WTC11 (cell line): Measurements from ENCODE around the gene KCNJ16. TPM values are rescaled to one million over a fixed set of nuclear protein-coding genes. Genes with fewer than 3 reads are reported as not detected.

ENCODE experiments used
- ATAC-seq: fragments of 200-7000 bp; cut with Tn5 transposase; 2 replicates; pipeline ENCODE4 v1.10.0; 2021; ENCODE audit warnings: mild to moderate bottlenecking, moderate library complexity
- CTCF ChIA-PET: fragments of 300-600 bp; sonication (Branson Sonifier 250); formaldehyde crosslinking; loops from one replicate; lab custom pipeline; 2021; ENCODE audit warnings: antibody characterized with exemption; lab: Charles Lee
- POLR2A ChIA-PET: fragments of 350-600 bp; sonication (Branson Sonifier 250); formaldehyde crosslinking; loops from one replicate; lab custom pipeline; 2021; ENCODE audit warnings: antibody characterized with exemption; lab: Charles Lee
- DNase-seq: peaks from one replicate; pipeline ENCODE4 v3.0.0; 2021; ENCODE audit warnings: low spot score
- H3K27ac Mint-ChIP-seq: 2 replicates; pipeline ENCODE4 v1.8.0; 2021; ENCODE audit warnings: mixed read lengths
- H3K27me3 Mint-ChIP-seq: 2 replicates; pipeline ENCODE4 v1.8.0; 2021; ENCODE audit warnings: low read depth, mild to moderate bottlenecking, moderate library complexity, mixed read lengths
- H3K36me3 Mint-ChIP-seq: 2 replicates; pipeline ENCODE4 v1.8.0; 2021; ENCODE audit warnings: mixed read lengths
- H3K4me1 Mint-ChIP-seq: 2 replicates; pipeline ENCODE4 v1.8.0; 2022; ENCODE audit warnings: mixed read lengths
- H3K4me3 Mint-ChIP-seq: 2 replicates; pipeline ENCODE4 v1.8.0; 2021; ENCODE audit warnings: mild to moderate bottlenecking, moderate library complexity, mixed read lengths
- H3K9me3 Mint-ChIP-seq: 2 replicates; pipeline ENCODE4 v1.8.0; 2021; ENCODE audit warnings: mixed read lengths
- ATF6 ChIP-seq: sonication (generic); formaldehyde crosslinking; IDR thresholded peaks from 2 replicates; pipeline ENCODE4 v1.8.1; 2023; ENCODE audit warnings: mild to moderate bottlenecking, missing genetic modification reagents
- E2F1 ChIP-seq: sonication (generic); formaldehyde crosslinking; IDR thresholded peaks from 2 replicates; pipeline ENCODE4 v1.8.0; 2022; ENCODE audit warnings: mild to moderate bottlenecking, missing genetic modification reagents
- FOXP1 ChIP-seq: sonication (generic); formaldehyde crosslinking; IDR thresholded peaks from 2 replicates; pipeline ENCODE4 v1.8.0; 2022; ENCODE audit warnings: missing genetic modification reagents, mild to moderate bottlenecking, moderate library complexity, borderline replicate concordance
- GABPB1 ChIP-seq: sonication (generic); formaldehyde crosslinking; IDR thresholded peaks from 2 replicates; pipeline ENCODE4 v1.8.1; 2023; ENCODE audit warnings: mild to moderate bottlenecking, missing genetic modification reagents
- JAZF1 ChIP-seq: fragments of 250-450 bp; sonication (Bioruptor Pico); IDR thresholded peaks from 2 replicates; pipeline ENCODE4 v1.9.0; 2021; ENCODE audit warnings: moderate library complexity, mild to moderate bottlenecking, inconsistent platforms
- JUN ChIP-seq: sonication (generic); formaldehyde crosslinking; IDR thresholded peaks from 2 replicates; pipeline ENCODE4 v1.8.0; 2023; ENCODE audit warnings: mild to moderate bottlenecking, missing genetic modification reagents
- NFE2L1 ChIP-seq: sonication (generic); formaldehyde crosslinking; IDR thresholded peaks from 2 replicates; pipeline ENCODE4 v1.8.1; 2023; ENCODE audit warnings: missing genetic modification reagents
- NR2C2 ChIP-seq: sonication (generic); formaldehyde crosslinking; IDR thresholded peaks from 2 replicates; pipeline ENCODE4 v1.8.0; 2022; ENCODE audit warnings: mild to moderate bottlenecking, missing genetic modification reagents
- PRRX2 ChIP-seq: fragments of 250-450 bp; sonication (Bioruptor Pico); IDR thresholded peaks from 2 replicates; pipeline ENCODE4 v1.8.0; 2021; ENCODE audit warnings: mild to moderate bottlenecking
- SMAD4 ChIP-seq: sonication (generic); formaldehyde crosslinking; IDR thresholded peaks from 2 replicates; pipeline ENCODE4 v1.8.0; 2022; ENCODE audit warnings: mild to moderate bottlenecking, missing genetic modification reagents
- STAT6 ChIP-seq: sonication (generic); formaldehyde crosslinking; conservative IDR thresholded peaks from 2 replicates; pipeline ENCODE4 v1.8.1; 2023; ENCODE audit warnings: mild to moderate bottlenecking, low read depth, missing genetic modification reagents, moderate library complexity
- ZBTB21 ChIP-seq: sonication (generic); formaldehyde crosslinking; IDR thresholded peaks from 2 replicates; pipeline ENCODE4 v1.8.1; 2023; ENCODE audit warnings: mild to moderate bottlenecking, missing genetic modification reagents, borderline replicate concordance
- ZMAT4 ChIP-seq: fragments of 250-450 bp; sonication (Bioruptor Pico); IDR thresholded peaks from 2 replicates; pipeline ENCODE4 v1.9.0; 2021; ENCODE audit warnings: mild to moderate bottlenecking
- ZNF121 ChIP-seq: sonication (generic); formaldehyde crosslinking; IDR thresholded peaks from 2 replicates; pipeline ENCODE4 v1.8.0; 2023; ENCODE audit warnings: missing genetic modification reagents
- ZNF219 ChIP-seq: sonication (generic); formaldehyde crosslinking; IDR thresholded peaks from 2 replicates; pipeline ENCODE4 v1.8.0; 2023; ENCODE audit warnings: missing genetic modification reagents, mild to moderate bottlenecking, borderline replicate concordance
- ZNF263 ChIP-seq: sonication (generic); formaldehyde crosslinking; IDR thresholded peaks from 2 replicates; pipeline ENCODE4 v1.8.1; 2022; ENCODE audit warnings: low read depth, mild to moderate bottlenecking, moderate library complexity, missing genetic modification reagents
- ZNF671 ChIP-seq: fragments of 250-450 bp; sonication (Bioruptor Pico); IDR thresholded peaks from 2 replicates; pipeline ENCODE4 v1.8.0; 2021; ENCODE audit warnings: mild to moderate bottlenecking
- total RNA-seq: library from RNA; stranded (reverse); gene quantifications from 3 replicates; pipeline ENCODE4 v1.2.3, GENCODE V29; 2021
- TF ChIP-seq, protein P1 (sequence below): fragments of 250-450 bp; sonication (Bioruptor Pico); conservative IDR thresholded peaks from 2 replicates; pipeline ENCODE4 v1.9.0; 2021; ENCODE audit warnings: mild to moderate bottlenecking
- TF ChIP-seq, protein P2 (sequence below): fragments of 250-450 bp; sonication (Bioruptor Pico); IDR thresholded peaks from 2 replicates; pipeline ENCODE4 v1.9.0; 2021; ENCODE audit warnings: mild to moderate bottlenecking, borderline replicate concordance
- TF ChIP-seq, protein P3 (sequence below): sonication (generic); formaldehyde crosslinking; IDR thresholded peaks from 2 replicates; pipeline ENCODE4 v1.8.0; 2022; ENCODE audit warnings: mild to moderate bottlenecking, missing genetic modification reagents

KCNJ16 gene
- total RNA-seq, 1 experiment from 2014 or later: not detected

DNA sequence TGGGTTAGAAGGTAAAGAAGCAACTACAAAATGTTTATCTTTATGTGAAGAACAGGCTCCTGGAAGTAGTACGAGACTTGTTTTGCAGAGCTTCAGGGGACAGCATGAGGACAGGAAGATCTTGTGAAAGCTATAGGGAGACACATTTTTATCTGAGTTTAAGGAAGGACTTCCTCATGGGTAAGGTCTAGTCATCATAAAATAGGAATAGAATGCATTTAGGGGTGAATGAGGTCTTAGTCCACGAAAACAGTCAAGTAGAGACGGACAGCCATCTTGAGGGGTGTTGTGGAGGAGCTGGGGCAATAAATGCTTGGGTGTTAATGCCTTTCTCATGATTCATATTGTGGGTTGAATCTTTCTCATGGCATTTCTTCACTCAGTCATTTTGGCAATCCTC lies 24.3 kb downstream of the KCNJ16 start:
- no peaks in the 10 kb centered on the region for H3K27me3 Mint-ChIP-seq
- H3K27ac Mint-ChIP-seq: no peak overlapping the region
- no peak for TF ChIP-seq ZNF219 (CRISPR knock-in tag)
- no peak for TF ChIP-seq STAT6 (CRISPR knock-in tag)
- no peak for TF ChIP-seq NFE2L1 (CRISPR knock-in tag)
- TF ChIP-seq ZNF121 (CRISPR knock-in tag): no peak
- TF ChIP-seq, protein P1, sequence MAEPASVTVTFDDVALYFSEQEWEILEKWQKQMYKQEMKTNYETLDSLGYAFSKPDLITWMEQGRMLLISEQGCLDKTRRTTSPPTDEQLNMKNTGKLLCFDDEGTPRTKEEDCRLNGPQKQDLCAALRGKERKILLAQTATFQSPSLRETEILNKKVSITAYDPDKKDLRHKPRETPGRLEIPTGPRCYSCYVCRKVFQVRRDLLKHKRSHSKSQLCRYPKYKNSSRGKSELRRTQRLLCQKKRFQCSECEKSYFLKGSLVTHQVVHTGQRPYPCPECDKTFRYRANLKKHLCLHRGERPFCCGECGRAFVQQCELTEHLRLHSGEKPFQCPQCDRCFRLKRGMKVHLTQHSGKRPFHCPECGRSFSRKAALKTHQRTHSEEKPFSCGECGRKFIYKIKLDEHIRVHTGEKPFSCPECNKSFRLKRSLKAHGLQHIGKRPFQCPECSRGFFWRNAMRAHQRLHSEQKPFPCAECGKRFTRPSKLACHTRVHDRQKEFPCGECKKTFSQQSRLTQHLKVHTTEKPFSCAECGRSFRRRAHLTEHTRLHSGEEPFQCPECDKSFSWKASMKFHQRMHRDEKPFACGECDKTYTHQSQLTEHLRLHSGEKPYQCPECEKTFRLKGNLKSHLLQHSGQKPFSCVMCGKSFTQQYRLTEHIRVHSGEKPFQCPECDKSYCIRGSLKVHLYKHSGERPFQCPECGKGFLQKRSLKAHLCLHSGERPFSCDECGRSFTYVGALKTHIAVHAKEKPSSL: no peak
- no peak for TF ChIP-seq ATF6
- TF ChIP-seq PRRX2 (CRISPR knock-in tag): no peak
- no peak for TF ChIP-seq ZBTB21 (CRISPR knock-in tag)
- no peak for TF ChIP-seq FOXP1 (CRISPR knock-in tag)
- TF ChIP-seq E2F1: no peak
- TF ChIP-seq, all 79 proteins: peak for 0
- ChIA-PET CTCF (no interaction called here), POLR2A (no interaction called here)
- no peak for DNase-seq
- no peaks in the 10 kb centered on the region for H3K9me3 Mint-ChIP-seq
- H3K4me1 Mint-ChIP-seq: no peaks in the 10 kb centered on the region
- no peak for ATAC-seq
- H3K36me3 Mint-ChIP-seq: no peaks in the 10 kb centered on the region
- no peak overlapping the region for H3K4me3 Mint-ChIP-seq

DNA sequence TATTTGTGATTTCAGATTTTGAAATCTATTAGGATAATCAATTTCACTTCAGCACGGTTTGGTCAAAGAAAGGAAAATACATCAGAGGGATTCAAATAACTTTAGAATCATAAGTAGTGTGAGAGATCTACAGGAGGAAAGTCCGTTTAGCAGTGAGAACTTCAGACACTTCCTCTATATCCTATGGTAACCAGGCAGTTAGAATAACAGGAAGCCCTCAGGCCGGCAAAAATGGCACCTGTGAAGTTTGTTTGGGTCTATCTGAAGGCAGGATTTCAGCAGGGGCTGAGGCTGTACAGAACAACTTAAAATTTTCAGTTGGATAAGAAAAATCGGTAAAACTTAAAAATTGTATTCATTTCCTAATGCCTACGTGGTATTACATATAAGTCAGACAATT lies 24.9 kb downstream of the KCNJ16 start:
- H3K36me3 Mint-ChIP-seq: no peaks in the 10 kb centered on the region
- no peaks in the 10 kb centered on the region for H3K4me1 Mint-ChIP-seq
- no peak for ATAC-seq
- DNase-seq: no peak
- CTCF ChIA-PET: no interaction called here
- no peak overlapping the region for H3K27ac Mint-ChIP-seq
- no peaks in the 10 kb centered on the region for H3K27me3 Mint-ChIP-seq
- no peaks in the 10 kb centered on the region for H3K9me3 Mint-ChIP-seq
- no peak overlapping the region for H3K4me3 Mint-ChIP-seq
- POLR2A ChIA-PET: no interaction called here
- TF ChIP-seq GABPB1 (CRISPR knock-in tag) (no peak), FOXP1 (CRISPR knock-in tag) (no peak), JUN (CRISPR knock-in tag) (no peak), ZNF263 (CRISPR knock-in tag) (no peak), NR2C2 (CRISPR knock-in tag) (no peak), ZNF219 (CRISPR knock-in tag) (no peak), SMAD4 (CRISPR knock-in tag) (no peak), ZNF671 (no peak), STAT6 (CRISPR knock-in tag) (no peak), ZMAT4 (CRISPR knock-in tag) (no peak), JAZF1 (CRISPR knock-in tag) (no peak)
- TF ChIP-seq, protein P2, sequence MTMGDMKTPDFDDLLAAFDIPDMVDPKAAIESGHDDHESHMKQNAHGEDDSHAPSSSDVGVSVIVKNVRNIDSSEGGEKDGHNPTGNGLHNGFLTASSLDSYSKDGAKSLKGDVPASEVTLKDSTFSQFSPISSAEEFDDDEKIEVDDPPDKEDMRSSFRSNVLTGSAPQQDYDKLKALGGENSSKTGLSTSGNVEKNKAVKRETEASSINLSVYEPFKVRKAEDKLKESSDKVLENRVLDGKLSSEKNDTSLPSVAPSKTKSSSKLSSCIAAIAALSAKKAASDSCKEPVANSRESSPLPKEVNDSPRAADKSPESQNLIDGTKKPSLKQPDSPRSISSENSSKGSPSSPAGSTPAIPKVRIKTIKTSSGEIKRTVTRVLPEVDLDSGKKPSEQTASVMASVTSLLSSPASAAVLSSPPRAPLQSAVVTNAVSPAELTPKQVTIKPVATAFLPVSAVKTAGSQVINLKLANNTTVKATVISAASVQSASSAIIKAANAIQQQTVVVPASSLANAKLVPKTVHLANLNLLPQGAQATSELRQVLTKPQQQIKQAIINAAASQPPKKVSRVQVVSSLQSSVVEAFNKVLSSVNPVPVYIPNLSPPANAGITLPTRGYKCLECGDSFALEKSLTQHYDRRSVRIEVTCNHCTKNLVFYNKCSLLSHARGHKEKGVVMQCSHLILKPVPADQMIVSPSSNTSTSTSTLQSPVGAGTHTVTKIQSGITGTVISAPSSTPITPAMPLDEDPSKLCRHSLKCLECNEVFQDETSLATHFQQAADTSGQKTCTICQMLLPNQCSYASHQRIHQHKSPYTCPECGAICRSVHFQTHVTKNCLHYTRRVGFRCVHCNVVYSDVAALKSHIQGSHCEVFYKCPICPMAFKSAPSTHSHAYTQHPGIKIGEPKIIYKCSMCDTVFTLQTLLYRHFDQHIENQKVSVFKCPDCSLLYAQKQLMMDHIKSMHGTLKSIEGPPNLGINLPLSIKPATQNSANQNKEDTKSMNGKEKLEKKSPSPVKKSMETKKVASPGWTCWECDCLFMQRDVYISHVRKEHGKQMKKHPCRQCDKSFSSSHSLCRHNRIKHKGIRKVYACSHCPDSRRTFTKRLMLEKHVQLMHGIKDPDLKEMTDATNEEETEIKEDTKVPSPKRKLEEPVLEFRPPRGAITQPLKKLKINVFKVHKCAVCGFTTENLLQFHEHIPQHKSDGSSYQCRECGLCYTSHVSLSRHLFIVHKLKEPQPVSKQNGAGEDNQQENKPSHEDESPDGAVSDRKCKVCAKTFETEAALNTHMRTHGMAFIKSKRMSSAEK: no peak
- TF ChIP-seq, protein P3, sequence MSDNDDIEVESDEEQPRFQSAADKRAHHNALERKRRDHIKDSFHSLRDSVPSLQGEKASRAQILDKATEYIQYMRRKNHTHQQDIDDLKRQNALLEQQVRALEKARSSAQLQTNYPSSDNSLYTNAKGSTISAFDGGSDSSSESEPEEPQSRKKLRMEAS (CRISPR knock-in tag): no peak
